Activated naive CD4-positive, alpha-beta T cell treated with anti-CD3 and anti-CD28 coated beads, Interleukin-2, amount 50 U/mL, for 24 hours (primary cell): ENCODE results near the gene ASCL5.
"Not testable (repeated sequence)": the region's sequence is repeated elsewhere in the genome, so short reads cannot be mapped to it uniquely, and the experiment has no call there.

Experiments
- H3K27ac Mint-ChIP-seq: one replicate; pipeline ENCODE4 v1.8.0; 2021; ENCODE audit warnings: mild to moderate bottlenecking, mixed read lengths
- H3K27me3 Mint-ChIP-seq: one replicate; pipeline ENCODE4 v1.8.0; 2021; ENCODE audit warnings: mixed read lengths
- H3K36me3 Mint-ChIP-seq: one replicate; pipeline ENCODE4 v1.8.0; 2021; ENCODE audit warnings: mixed read lengths
- H3K4me1 Mint-ChIP-seq: one replicate; pipeline ENCODE4 v1.8.0; 2021; ENCODE audit warnings: mixed read lengths
- H3K4me3 Mint-ChIP-seq: one replicate; pipeline ENCODE4 v1.8.0; 2021; ENCODE audit warnings: mild to moderate bottlenecking, mixed read lengths
- H3K9me3 Mint-ChIP-seq: one replicate; pipeline ENCODE4 v1.8.0; 2021; ENCODE audit warnings: mixed read lengths

Gene ASCL5

DNA sequence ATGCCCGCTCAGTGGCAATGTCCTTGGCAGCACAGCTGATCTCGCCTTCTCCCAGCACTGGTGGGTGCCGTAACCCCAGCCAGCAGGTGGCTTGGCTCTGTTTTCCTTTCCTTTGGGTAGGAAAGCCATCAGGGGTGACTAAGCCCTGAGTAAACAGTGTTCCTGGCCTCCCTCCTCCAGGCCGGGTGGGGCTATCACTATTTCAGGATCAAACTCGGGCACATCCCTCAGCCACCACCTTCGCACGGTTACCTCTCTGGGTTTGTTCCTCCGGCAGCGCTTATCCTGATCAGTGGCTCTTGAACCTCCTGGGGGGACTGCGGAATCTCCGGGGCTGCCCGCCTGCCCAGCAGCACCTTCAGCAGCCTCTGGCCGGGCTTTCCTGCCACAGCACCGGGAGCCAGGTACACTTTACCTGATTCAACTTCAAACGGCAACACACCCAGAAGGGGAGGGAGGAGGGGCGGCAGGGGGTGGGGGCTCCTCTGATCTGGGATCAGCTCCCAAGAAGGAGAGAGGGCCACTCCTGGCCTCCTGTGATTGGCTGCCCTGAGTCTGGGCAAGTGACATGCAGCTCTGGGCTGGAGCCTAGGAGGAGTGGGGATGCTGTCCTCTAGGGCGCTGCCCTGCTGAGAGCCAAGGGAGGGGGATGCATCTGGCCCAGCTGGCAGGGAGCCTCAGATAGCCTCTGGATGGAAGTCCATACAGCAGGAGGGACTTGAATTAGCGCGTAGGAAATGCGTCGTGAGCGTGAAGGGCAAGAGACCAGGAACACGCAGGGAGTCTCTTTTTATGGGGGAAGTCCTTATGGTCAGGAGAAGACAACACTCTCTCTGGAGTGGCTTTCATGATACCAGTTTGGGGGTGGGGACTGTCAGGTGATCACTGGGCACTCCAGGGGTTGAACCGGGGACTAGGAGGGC, at the start of gene ASCL5:
Gene ASCL5 (minus strand): TSS at position 353 of the 923 bp plus-strand sequence. CDS start 11,812 bp downstream, outside the sequence.
- no peaks in the 10 kb centered on the region for H3K9me3 Mint-ChIP-seq
- H3K4me3 Mint-ChIP-seq = no peak within 1 kb of the TSS
- no peak within 1 kb of the TSS for H3K27ac Mint-ChIP-seq
- peaks cover 3% of the 10 kb centered on the region for H3K36me3 Mint-ChIP-seq
- peaks cover 8% of the 10 kb centered on the region for H3K27me3 Mint-ChIP-seq
- H3K4me1 Mint-ChIP-seq = no peaks in the 10 kb centered on the region

GRCh38 chr1:201175820-201176500, 49.0 kb upstream of the ASCL5 start:
- H3K36me3 Mint-ChIP-seq = peaks cover 5% of the 10 kb centered on the region

GRCh38 chr1:201173736-201174135, 46.8 kb upstream of the ASCL5 start:
- Mint-ChIP-seq H3K27ac (no peak overlapping the region), H3K9me3 (no peaks in the 10 kb centered on the region), H3K4me1 (peaks cover 13% of the 10 kb centered on the region), H3K4me3 (no peak overlapping the region), H3K36me3 (peaks cover 2% of the 10 kb centered on the region), H3K27me3 (peaks cover 2% of the 10 kb centered on the region)

More at GRCh38 chr1:201175820-201176500, 49.0 kb upstream of the ASCL5 start:
- H3K9me3 Mint-ChIP-seq = no peaks in the 10 kb centered on the region
- peaks cover 2% of the 10 kb centered on the region for H3K27me3 Mint-ChIP-seq
- no peak overlapping the region for H3K27ac Mint-ChIP-seq
- no peak overlapping the region for H3K4me3 Mint-ChIP-seq
- peaks cover 8% of the 10 kb centered on the region for H3K4me1 Mint-ChIP-seq

- H3K4me3 Mint-ChIP-seq = no peak overlapping the region
- H3K9me3 Mint-ChIP-seq = no peaks in the 10 kb centered on the region
- H3K36me3 Mint-ChIP-seq = peaks cover 2% of the 10 kb centered on the region
- H3K27ac Mint-ChIP-seq = no peak overlapping the region
- peaks cover 2% of the 10 kb centered on the region for H3K27me3 Mint-ChIP-seq
- H3K4me1 Mint-ChIP-seq = peaks cover 13% of the 10 kb centered on the region
Measured at GRCh38 chr1:201172999-201173610, 46.1 kb upstream of the ASCL5 start.

- Mint-ChIP-seq H3K4me1 (peaks cover 13% of the 10 kb centered on the region), H3K9me3 (no peaks in the 10 kb centered on the region), H3K27ac (no peak overlapping the region), H3K4me3 (no peak overlapping the region), H3K36me3 (no peaks in the 10 kb centered on the region), H3K27me3 (peaks cover 2% of the 10 kb centered on the region)
Measured at GRCh38 chr1:201172326-201172725, 45.3 kb upstream of the ASCL5 start.

DNA sequence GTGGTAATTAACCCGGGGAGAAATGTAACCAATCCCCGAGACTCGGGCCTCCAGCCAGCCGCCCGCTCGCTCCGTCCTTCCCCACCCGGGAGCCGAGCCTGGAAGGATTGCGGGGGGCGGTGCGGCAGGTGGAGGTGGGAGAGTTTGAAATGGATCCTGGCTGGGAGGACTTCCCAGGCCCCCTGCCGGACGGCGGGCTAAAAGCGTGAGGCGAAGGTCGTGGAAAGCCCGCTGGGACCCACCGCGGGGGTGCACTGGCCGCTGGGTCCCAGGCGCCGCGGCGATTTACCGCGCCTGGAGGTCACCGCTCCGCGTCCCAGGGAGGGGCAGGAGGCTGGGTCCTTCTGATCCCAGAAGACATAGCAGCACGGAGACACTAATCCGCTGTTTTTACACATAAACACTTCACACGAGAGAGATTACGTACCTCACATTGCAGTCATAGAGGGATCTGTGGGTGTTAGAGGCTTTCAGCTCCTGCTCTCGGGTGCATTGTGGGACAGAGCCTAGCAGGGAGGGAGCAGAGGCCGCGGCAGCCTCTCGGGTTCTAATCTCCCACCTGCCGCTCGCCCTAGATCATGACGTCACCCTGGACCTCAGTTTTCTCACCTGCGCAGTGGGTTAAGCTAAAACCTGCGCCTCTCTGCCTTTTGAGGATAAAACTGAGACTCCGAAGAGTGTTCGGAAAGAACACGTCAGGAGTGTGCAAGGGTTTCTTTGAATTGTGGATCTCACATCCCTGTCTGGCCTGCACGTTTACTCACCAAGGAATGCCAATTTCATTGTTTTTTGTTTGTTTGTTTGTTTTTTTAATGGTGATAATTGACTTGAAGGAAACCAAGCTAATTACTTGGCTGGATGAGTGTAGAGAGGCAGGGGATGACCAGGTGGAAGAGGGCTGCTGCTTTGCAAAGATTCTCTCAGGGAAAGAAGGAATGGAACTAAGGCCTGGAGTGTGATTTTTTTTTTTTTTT, 44.4 kb upstream of the ASCL5 start:
- Mint-ChIP-seq H3K27ac (peak overlapping the region; percentile 49), H3K9me3 (no peaks in the 10 kb centered on the region), H3K4me3 (peak overlapping the region; percentile 83), H3K27me3 (peaks cover 2% of the 10 kb centered on the region), H3K4me1 (peaks cover 13% of the 10 kb centered on the region), H3K36me3 (no peaks in the 10 kb centered on the region)

DNA sequence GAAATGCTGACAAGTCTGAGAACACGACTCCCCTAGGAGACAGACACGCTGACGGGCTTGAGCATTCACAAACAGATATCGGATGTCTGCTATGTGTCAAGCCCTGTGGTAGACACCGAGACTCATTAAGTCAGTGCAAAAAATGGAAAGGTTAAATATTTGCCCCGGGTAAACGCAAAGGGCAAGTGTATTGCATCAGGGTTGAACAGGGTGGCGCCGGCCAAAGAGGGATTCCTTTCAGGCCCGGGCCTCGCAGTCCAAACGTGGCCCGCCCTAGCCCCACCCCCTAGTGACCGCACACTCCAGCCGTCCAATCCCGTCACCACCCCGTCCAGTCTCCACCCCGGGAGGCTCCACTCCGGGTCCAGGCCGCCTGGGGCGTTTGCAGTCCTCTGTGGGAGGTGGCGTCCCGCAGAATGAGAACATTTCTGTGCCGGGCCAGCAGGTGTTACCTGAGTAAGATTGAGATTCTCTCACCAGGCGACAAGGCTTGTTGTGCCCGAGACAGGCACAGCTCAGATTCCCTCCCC, 43.6 kb upstream of the ASCL5 start:
- Mint-ChIP-seq H3K4me1 (peaks cover 13% of the 10 kb centered on the region), H3K4me3 (peak overlapping the region; percentile 83), H3K27me3 (peaks cover 2% of the 10 kb centered on the region), H3K36me3 (no peaks in the 10 kb centered on the region), H3K9me3 (no peaks in the 10 kb centered on the region), H3K27ac (peak overlapping the region; percentile 49)

GRCh38 chr1:201169971-201170532, 43.1 kb upstream of the ASCL5 start:
- Mint-ChIP-seq H3K27me3 (peaks cover 2% of the 10 kb centered on the region), H3K27ac (no peak overlapping the region), H3K4me1 (peaks cover 13% of the 10 kb centered on the region), H3K4me3 (peak overlapping the region; percentile 83), H3K9me3 (no peaks in the 10 kb centered on the region), H3K36me3 (no peaks in the 10 kb centered on the region)

GRCh38 chr1:201169203-201169602, 42.2 kb upstream of the ASCL5 start:
- no peak overlapping the region for H3K27ac Mint-ChIP-seq
- H3K9me3 Mint-ChIP-seq = no peaks in the 10 kb centered on the region
- peaks cover 13% of the 10 kb centered on the region for H3K4me1 Mint-ChIP-seq
- no peak overlapping the region for H3K4me3 Mint-ChIP-seq
- H3K27me3 Mint-ChIP-seq = no peaks in the 10 kb centered on the region
- no peaks in the 10 kb centered on the region for H3K36me3 Mint-ChIP-seq

DNA sequence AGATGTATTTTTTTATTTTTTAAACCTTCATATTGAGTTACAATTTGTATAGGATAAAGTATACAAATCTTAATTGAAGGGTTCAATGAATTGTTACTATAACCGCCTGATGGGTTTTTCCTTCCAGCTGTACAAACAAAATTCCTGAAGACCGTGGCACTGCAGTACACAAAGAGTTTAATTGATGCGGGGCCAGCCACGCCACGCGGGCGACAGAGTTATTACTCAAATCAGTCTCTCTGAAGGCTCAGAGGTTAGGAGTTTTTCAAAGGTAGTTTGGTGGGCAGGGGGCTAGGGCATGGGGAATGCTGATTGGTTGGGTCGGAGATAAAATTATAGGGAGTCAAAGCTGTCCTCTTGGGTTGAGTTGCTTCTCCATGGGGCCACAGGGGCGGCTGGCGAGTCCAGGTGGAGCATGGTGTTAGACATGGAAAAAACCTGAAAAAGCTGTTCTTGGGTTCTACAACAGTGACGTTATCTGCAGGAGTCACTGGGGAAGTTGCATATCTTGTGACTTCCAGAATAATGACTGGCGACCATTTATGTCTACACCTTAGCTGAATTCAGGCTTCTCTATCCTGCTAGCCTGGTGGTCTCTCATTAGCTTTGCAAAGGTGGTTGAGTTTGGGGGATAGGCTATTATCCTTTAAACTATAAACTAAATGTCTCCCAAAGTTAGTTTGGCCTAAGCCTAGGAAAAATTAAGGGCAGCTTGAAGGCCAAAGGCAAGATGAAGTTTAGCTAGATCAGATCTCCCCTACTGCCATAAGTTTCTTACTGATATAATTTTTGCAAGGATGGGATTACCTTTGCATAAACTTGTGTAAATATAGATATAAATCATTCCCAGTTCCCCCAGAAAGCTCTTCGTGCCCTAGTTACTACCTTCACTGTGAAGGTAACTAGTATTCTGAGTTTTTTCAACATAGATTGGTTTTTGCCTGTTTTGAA, 40.3 kb upstream of the ASCL5 start:
- Mint-ChIP-seq H3K4me3 (no peak overlapping the region), H3K9me3 (no peaks in the 10 kb centered on the region), H3K27ac (no peak overlapping the region), H3K27me3 (no peaks in the 10 kb centered on the region), H3K36me3 (no peaks in the 10 kb centered on the region), H3K4me1 (peaks cover 13% of the 10 kb centered on the region)

- H3K27me3 Mint-ChIP-seq = peaks cover 2% of the 10 kb centered on the region
- no peak overlapping the region for H3K4me3 Mint-ChIP-seq
- H3K9me3 Mint-ChIP-seq = no peaks in the 10 kb centered on the region
- H3K4me1 Mint-ChIP-seq = no peaks in the 10 kb centered on the region
- H3K36me3 Mint-ChIP-seq = no peaks in the 10 kb centered on the region
- H3K27ac Mint-ChIP-seq = no peak overlapping the region
Measured at GRCh38 chr1:201164645-201165044, 37.7 kb upstream of the ASCL5 start.

- Mint-ChIP-seq H3K27ac (no peak overlapping the region), H3K9me3 (no peaks in the 10 kb centered on the region), H3K4me3 (no peak overlapping the region), H3K4me1 (no peaks in the 10 kb centered on the region), H3K36me3 (no peaks in the 10 kb centered on the region), H3K27me3 (peaks cover 2% of the 10 kb centered on the region)
Measured at GRCh38 chr1:201163707-201164106, 36.7 kb upstream of the ASCL5 start.

GRCh38 chr1:201163036-201163435, 36.1 kb upstream of the ASCL5 start:
- not testable (repeated sequence) for H3K4me3 Mint-ChIP-seq, H3K27me3 Mint-ChIP-seq, H3K27ac Mint-ChIP-seq, H3K36me3 Mint-ChIP-seq, H3K9me3 Mint-ChIP-seq, H3K4me1 Mint-ChIP-seq
